ENCODE measurements around the gene LAMTOR5. TPM values are rescaled to one million over a fixed set of nuclear protein-coding genes. Genes with fewer than 3 reads are reported as not detected.

Gene LAMTOR5
- total and polyA plus RNA-seq, 2 of the 13 experiments (the other 11 are each of a cell fraction or from before 2014, with no cell fraction given) = 96.7 to 400 TPM

GRCh38 chr1:110383251-110383990, 24.1 kb downstream of the LAMTOR5 start:
- Histone ChIP-seq H3K4me3 (replicated peaks in 1 of 3; ENCODE audit: insufficient read depth in 1 of 3, low read depth in 2 of 3, low read length in 3 of 3) (no peak overlapping the region), H3K4me2 (ENCODE audit: low read depth, low read length) (no peak overlapping the region), H3K27me3 (ENCODE audit: control insufficient read depth in 1 of 2, insufficient read depth in 2 of 2, low read length in 2 of 2) (no peaks in the 10 kb centered on the region), H4K20me1 (ENCODE audit: insufficient read depth, low read length) (no peaks in the 10 kb centered on the region), H2AFZ (ENCODE audit: low read length) (no peak overlapping the region), H3K9me3 (ENCODE audit: low read length) (no peaks in the 10 kb centered on the region), H3K4me1 (ENCODE audit: insufficient read depth, low read length) (no peaks in the 10 kb centered on the region), H3K9ac (ENCODE audit: insufficient read depth, low read depth, low read length) (no peak overlapping the region), H3K27ac (ENCODE audit: extremely low read length, insufficient read depth, low read length) (no peak overlapping the region), H3K79me2 (ENCODE audit: insufficient read depth, low read length) (no peaks in the 10 kb centered on the region), H3K36me3 (replicated peaks in 1 of 2; ENCODE audit: control insufficient read depth in 1 of 2, insufficient read depth in 2 of 2, low read length in 2 of 2) (peaks cover 3% of the 10 kb centered on the region in 2 experiments; a peak in 2 of 5 replicates)
- POLR2A ChIA-PET = no interaction called here
- FAIRE-seq (no peak), ATAC-seq (no peak), DNase-seq (ENCODE audit: low spot score) (no peak)
- CTCF ChIA-PET (ENCODE audit: low intra/inter-chr PET ratio, low total read pairs) = no interaction called here
- BruUV-seq (replicated peaks) = no TSS peak
- 87% methylated on average over 5 of the region's 5 CpGs for WGBS (ENCODE audit: low lambda C conversion rate)
- intact Hi-C loops (cut with micrococcal nuclease; ENCODE audit: unreplicated experiment) (no loop called here), in situ Hi-C loops (cut with HindIII; ENCODE audit: extremely low pct_ligation_motif_present, low pct_unique_long_range_greater_than_20kb) (no loop called here)
- TF ChIP-seq ZNF556 (CRISPR knock-in tag; IDR thresholded peaks at IDR 0.05; ENCODE audit: borderline replicate concordance) (no peak), PAXIP1 (CRISPR knock-in tag; conservative IDR thresholded peaks at IDR 0.05) (no peak), ZNF331 (CRISPR knock-in tag; IDR thresholded peaks at IDR 0.05) (no peak), PREB (CRISPR knock-in tag; IDR thresholded peaks at IDR 0.05) (no peak), TRIM22 (IDR thresholded peaks at IDR 0.05) (no peak), LCORL (IDR thresholded peaks at IDR 0.05) (no peak), LCORL (CRISPR knock-in tag; IDR thresholded peaks at IDR 0.05) (no peak), PAF1 (CRISPR knock-in tag; IDR thresholded peaks at IDR 0.05) (no peak), ZNF670 (CRISPR knock-in tag; IDR thresholded peaks at IDR 0.05; ENCODE audit: borderline replicate concordance) (no peak)

Data from HepG2 (cell line).